ENCODE measurements around the gene LYRM7.
"Not testable (repeated sequence)": the region's sequence is repeated elsewhere in the genome, so short reads cannot be mapped to it uniquely, and the experiment has no call there.

Gene LYRM7

GRCh38 chr5:131182839-131183238, 12.1 kb downstream of the LYRM7 start:
- DNase-seq = no peak

GRCh38 chr5:131185523-131186104, 14.9 kb downstream of the LYRM7 start:
- no peak for DNase-seq

GRCh38 chr5:131186561-131187256, 16.0 kb downstream of the LYRM7 start:
- no peak for DNase-seq

GRCh38 chr5:131193106-131193505, 22.4 kb downstream of the LYRM7 start:
- DNase-seq = no peak

GRCh38 chr5:131193897-131194296, 23.2 kb downstream of the LYRM7 start:
- not testable (repeated sequence) for DNase-seq

GRCh38 chr5:131194725-131195124, 24.0 kb downstream of the LYRM7 start:
- no peak for DNase-seq

GRCh38 chr5:131195696-131196095, 25.0 kb downstream of the LYRM7 start:
- DNase-seq = no peak

- DNase-seq = no peak
Observed at GRCh38 chr5:131196331-131196730, 25.6 kb downstream of the LYRM7 start.

GRCh38 chr5:131198625-131199024, 27.9 kb downstream of the LYRM7 start:
- DNase-seq = no peak

GRCh38 chr5:131200560-131200959, 29.8 kb downstream of the LYRM7 start:
- no peak for DNase-seq

GRCh38 chr5:131204964-131205363, 34.2 kb downstream of the LYRM7 start:
- DNase-seq = no peak

- no peak for DNase-seq
Observed at GRCh38 chr5:131206061-131206460, 35.3 kb downstream of the LYRM7 start.

- no peak for DNase-seq
Observed at GRCh38 chr5:131206772-131207171, 36.0 kb downstream of the LYRM7 start.

GRCh38 chr5:131209175-131209505, 38.4 kb downstream of the LYRM7 start:
- DNase-seq = no peak

- peak; percentile 39 for DNase-seq
Observed at GRCh38 chr5:131209506-131210150, 38.9 kb downstream of the LYRM7 start.

GRCh38 chr5:131210151-131210510, 39.4 kb downstream of the LYRM7 start:
- no peak for DNase-seq

- no peak for DNase-seq
Observed at GRCh38 chr5:131211669-131212068, 40.9 kb downstream of the LYRM7 start.

- DNase-seq = no peak
Observed at GRCh38 chr5:131212471-131213021, 41.8 kb downstream of the LYRM7 start.

- DNase-seq = no peak
Observed at GRCh38 chr5:131214609-131215227, 44.0 kb downstream of the LYRM7 start.

- DNase-seq = no peak
Observed at GRCh38 chr5:131217791-131218190, 47.0 kb downstream of the LYRM7 start.

GRCh38 chr5:131218392-131218791, 47.6 kb downstream of the LYRM7 start:
- DNase-seq = no peak

GRCh38 chr5:131220566-131220965, 49.8 kb downstream of the LYRM7 start:
- DNase-seq = no peak

GRCh38 chr5:131221008-131221703, 50.4 kb downstream of the LYRM7 start:
- DNase-seq = no peak

Data from activated CD4-positive, alpha-beta T cell treated with anti-CD3 and anti-CD28 coated beads, Interleukin-2, amount 50 U/mL, for 1 hour (primary cell).